Activated CD8-positive, alpha-beta memory T cell treated with anti-CD3 and anti-CD28 coated beads, Interleukin-2, amount 50 U/mL, for 1 hour (primary cell): ENCODE measurements around the gene EHMT1.
A peak's percentile ranks its signal among the peaks of the same experiment; 100 is the strongest.

Source experiments
- DNase-seq: peaks from one replicate; pipeline ENCODE4 v3.0.0-alpha.2; 2020; ENCODE audit errors: extremely low read depth

EHMT1 gene

DNA sequence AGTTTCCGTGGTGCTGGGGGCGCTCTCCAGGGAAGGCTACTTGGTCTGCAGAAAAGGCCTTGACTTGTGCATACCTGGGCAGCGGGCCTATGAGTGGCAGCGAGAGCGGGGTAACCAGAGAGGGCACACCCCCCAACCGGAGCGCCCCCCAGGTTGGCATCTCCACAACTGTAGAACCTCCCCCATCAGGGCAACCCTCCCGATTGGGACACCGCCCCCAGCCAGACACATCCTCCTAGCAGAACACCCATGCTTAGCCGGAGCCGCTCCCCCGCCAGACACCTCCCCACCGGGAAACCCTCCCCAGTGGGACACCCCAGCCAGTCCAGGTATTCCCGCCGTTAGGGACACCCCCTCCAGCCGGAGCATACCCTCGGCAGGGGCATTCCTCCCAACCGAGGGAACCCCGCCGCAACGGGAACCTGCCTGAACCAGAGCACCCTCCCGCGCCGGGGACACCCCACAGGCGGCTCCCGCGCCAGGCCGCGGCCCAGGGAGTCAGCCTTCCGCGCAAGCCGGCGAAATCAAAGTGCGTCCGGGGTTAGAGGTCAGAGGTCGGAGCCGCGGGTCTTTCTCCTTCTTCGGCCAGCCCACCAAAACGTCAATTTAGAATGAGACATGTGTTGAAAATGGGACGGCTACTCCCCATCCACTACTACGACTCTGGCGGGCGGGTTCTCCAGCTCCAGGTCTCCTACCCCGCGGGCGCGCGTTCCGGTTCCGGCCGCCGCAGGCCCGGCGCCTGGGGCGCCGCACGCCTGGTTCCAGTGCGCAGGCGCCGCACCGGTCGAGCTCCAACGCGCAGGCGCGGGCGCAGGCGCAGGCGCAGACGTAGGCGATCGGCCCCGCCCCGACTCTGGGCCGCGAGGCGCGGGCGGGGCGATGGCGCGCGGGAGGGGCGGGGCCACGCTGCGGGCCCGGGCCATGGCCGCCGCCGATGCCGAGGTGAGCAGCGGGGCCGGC is at the start of gene EHMT1:
Gene EHMT1, plus strand, starts transcription at position 901 of the 963 bp plus-strand sequence. Its CDS starts 24 bp downstream, at position 925.
- peak; percentile 39 for DNase-seq

DNA sequence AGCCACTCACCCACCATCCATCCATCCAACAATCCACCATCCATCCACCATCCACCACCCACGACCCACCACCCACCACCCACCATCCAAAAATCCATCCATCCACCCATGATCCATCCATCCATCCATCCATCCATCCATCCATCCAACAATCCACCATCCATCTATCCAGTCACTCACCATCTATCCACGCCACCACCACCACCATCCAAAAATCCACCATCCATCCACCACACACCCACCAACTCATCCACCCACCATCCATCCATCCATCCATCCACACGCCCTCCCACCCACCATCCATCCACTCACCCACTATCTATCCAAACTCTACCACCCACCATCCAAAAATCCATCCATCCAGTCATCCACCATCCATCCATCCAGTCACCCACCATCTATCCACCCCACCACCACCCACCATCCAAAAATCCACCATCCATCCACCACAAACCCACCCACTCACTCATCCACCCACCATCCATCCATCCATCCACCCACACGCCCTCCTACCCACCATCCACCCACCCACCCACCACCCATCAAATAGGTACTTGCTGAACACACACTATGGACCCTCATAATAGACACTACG is 49.1 kb upstream of the EHMT1 start:
- DNase-seq = no peak

DNA sequence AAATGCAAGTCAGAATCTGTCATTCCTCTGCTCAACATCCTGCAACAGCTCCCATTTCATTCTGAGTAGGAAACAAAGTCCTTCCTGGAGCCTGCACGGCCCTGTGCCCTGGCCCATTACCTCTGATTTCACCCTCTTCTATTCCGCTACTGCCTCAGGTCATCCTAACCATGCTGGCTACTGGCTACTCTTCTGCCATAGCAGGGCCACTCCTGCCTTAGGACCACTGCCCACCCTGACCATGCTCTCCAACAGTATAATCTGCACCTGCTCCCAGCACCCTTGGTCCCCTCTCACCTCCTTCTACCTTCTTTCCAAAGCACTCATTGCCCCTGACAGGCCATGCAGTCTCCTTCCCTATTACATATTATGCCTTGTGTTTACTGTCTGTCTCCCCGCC is 48.2 kb upstream of the EHMT1 start:
- DNase-seq = no peak

DNA sequence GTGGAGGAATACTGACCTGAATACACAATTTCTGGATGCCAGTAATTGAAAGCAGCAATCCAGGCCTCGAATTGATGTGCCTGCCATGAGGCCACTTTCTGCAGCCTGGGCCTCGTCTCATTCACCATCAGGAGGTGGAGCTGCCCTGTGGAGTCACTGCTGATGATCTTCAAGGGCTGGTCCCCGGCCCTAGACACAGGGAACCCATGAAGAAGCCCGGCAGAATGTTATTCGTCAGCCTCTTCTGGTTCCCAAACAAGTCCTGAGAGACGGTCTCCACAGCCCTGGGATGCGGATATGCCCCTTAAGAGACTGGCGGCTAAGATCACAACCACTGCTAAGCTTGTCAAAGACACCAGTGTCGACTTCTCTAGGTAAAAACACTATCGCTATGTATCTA is 44.6 kb upstream of the EHMT1 start:
- DNase-seq = no peak

DNA sequence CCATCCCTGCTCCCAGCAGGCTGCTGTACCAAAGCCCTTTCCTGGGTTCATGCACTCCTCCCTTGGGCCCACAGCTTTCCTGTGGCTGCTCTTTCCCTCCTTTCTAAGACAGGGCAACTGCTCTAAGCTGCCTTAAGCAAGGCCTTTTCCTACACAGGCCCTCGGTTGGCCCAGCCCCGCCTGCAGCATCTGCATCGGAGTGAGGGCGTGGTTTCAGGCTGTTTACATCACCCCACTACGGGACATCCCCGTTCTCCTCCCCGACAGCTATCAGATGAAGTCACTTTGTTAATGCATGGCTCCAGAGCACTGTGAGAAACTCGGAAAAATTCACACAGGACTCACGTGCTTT is 43.5 kb upstream of the EHMT1 start:
- DNase-seq = no peak

DNA sequence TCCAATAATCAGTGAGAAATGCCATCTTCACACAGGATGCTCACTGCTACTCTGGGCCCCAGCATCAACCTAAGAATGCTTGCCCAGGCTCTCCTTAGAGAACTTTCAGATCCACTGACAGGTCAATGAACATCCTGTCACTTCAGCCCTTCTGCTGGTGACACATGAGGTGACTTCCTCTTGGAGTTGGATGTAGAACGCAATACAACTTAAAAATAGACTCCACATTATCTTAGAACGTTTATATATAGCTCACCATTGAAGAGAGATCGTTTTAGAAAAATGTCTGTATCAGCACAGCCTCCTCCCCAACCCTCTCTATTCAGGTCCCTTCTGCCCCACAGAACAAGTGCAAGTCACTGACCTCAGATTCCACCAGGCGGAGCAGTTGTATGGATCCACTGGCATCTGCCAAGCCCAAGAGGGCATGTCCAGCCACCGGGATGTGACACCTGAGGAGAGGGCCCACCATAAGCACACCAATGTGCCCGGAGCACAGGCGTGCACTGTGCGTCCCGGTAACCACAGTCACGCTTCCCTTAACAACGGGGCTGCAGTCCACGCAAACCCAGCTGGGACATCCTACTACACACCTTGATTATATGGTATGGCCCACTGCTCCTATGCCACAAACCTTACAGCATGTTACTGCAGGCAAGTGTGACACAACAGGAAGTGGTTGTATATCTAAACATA is 42.9 kb upstream of the EHMT1 start:
- DNase-seq = no peak

DNA sequence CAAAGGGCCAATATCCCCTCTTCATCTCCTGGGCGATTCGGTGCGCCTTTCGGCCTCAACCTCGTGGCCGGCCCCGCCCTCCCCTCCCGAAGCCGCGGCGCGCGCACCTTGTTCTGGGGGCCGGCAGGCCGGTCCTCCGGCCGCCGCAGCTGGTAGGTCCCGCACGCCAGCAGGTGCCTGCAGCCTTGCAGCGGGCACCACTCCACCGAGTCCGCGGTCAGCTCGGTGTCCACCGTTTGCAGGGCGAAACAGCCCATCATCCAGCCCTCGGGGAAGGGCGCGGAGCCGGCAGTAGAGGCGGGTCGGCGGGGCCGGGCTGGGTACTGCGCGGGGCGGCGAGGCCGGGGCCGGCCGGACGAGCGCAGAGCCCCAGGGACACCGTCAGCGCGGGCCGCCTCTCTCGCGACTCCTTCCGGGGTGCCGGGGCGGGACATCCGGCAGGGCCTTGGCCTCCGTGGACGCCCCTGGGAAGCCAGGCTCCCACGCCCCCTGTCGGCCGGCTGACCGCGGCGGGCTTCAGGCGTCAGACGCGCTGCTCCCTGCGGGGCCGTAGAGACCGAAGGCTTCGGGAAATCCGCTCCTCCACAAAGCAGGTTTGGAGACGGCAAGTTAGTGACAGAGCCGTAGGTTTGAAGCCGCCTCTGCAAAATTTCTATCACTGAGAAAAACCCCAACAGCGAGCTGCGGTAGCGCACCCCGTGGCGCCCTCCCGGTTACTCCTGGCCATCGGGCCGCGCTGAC is 40.1 kb upstream of the EHMT1 start, which contains the start of gene DPH7:
Gene DPH7, minus strand, starts transcription at position 408 of the 741 bp plus-strand sequence. Its CDS starts 148 bp downstream, at position 260.
- DNase-seq = peak; percentile 71

DNA sequence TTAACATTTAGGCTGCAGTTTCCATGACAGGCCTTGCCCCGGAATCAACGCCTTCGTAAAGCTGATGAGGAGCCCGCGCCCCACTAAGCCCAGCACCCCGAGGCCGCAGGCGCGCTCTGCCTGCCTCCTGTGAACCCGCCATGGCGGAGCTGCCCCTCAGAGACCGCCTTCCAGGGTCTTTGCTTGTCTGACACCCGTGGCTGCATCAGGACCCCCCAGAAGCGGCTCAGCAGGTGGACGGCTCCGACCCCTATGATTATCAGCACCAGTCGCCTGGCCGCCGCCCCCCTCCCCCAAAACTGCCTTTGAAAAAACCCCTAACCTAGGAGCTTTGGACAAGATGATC is 39.6 kb upstream of the EHMT1 start:
- no peak for DNase-seq

DNA sequence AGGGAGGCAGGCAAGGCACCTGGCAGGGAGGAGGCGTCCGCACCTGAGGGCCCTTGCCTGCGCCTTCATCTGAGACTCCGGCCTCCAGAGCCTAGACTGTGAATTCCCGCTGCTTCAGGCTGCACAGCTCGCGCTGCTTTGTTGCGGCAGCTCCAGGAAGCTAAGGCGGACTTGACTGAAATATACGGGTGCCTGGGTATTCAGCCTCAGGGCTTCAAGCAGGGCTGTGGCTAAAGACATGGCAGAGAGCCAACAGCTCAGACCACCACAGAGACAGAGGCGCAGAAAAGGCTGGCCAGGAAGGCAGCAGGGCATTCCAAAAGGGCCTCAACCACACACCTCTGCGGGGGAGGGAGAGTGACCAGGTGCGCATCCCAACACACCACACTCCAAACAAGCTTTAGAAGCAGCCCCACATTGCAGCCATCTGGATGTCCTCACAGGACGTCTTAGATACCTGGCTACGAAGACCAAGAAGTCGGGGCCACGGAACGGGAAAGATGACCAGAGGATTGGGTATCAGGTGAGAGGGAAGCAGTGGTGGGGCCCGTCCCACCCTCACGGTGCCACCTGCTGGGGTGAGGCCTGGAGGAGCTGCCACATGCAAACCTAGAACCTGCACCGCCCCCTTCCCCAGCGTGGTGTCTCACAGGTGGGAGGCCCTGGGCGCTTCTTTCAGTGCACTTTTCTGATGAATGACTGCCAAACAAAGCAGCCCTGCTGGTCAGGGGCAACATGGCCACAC is 38.4 kb upstream of the EHMT1 start:
- no peak for DNase-seq

DNA sequence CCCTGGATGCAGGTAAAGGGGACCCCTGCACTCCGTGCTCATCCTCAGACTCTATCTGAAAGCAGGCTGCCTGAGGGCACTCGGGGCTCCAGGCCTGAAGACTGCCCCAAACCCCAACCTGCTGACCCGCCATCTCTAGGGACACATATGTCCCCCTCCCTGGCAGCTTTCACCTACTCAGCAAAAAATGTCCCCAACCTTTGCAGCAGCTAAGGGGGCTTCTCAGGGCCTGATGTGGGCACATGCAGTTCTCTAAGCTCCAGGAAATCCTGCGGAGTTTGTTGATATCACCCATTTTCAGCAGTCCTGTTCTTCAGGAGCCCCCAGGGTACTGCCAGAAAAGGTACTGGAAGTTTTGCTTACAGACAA is 37.9 kb upstream of the EHMT1 start:
- DNase-seq = no peak

DNA sequence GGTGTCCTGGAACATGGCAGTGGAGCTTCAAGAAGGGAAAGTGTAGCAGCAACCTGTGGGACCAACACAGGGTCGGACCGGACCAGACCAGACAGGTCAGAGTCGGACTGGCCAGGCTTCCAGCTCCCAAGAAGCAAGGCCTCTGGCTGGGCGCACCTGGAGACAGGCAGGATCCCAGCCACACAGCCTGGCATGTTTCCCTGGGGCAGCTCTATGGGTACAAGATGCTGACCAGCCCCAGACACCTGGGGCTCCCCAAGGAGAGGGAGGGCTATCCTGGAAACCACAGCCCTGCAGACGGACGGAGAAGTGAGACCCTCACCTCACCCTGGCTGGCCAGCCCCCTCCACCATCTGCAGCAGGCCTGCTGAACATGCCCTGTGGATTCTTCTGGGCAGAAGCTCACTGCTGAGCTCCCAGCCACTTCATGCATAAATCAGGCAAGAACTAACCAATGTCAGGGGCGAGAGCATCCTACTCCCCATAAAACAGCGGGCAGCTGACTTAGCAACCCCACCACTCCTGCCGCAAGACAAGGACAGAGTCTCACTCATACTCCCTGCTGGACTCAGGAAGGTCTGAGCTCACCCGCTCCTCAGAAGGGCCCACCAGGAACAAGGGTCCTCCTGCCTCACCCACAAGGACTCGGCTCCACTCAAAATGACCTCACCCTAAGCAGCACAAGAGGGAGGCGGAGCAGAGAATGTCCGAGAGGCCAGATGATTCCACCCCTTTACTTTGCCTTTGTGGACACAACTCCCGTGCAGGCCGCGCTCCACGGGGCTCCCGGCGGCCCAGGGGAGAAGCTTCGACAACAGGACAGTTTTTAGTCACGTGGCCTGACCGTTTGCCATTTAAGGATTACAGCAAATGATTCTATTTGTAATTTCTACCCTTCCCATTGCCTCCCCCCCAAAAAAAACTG is 37.2 kb upstream of the EHMT1 start:
- DNase-seq = no peak

DNA sequence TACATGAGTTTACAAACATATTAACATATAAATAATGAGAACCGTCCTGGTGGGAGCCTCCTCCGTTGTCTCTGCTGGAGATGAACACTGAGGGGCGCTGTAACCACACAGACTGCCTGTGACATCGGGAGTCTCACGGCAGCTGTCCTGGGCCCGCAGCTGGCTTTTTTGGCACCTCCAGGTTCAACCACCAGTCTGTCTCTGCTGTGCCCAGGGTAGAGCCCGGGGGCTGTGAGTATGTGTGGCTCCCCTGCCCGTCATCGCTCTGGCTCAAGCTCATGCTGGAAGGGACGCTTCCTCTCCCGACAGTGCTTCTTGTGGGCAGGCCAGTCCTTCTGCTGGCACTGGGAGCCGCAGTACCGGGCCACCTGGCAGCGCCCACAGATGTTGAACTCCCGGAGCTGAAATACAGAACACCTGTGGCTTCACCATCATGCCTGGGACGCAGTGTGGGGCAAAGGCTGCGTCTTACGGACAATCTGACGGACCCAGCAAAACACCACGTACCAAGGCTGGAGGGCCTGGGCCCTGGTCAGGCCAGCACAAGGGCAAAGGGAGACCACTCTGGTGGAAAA is 36.4 kb upstream of the EHMT1 start:
- no peak for DNase-seq

DNA sequence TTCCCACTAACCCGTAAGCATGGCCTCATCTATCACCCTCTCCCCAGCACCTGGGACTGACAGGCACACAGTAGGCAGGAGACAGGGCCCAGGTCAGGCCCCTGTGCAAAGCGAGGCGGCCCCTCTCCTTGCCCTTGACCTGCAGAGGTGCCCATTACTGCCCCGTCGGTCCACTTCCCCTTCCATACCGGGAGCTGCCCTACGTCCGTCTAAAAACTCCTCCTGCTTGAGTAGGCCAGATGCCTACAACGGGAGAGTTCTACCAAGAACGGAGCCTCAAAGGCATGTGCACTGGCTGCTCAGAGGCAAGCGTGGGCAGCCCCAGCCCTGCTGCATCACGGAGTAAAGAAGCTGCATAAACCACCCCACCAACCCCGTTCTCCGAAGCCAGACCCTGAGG is 35.5 kb upstream of the EHMT1 start:
- no peak for DNase-seq

DNA sequence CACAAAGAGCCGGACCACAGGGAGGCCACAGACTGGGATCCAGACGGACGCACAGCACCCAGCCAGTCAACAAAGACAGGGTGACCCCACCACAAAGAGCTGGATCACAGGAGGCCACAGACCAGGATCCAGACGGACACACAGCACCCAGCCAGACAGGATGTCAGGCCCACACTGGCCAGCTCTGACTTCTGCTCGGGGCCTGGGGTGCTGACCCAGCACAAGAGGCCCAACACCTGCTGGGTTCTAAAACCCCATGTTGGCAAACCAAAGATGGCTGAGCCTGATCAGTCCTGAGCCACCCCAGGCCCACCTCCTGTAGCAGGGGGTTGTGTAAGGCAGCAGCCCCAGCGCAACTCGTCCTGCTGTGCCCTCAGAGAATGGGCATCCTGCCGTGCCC is 34.8 kb upstream of the EHMT1 start:
- no peak for DNase-seq

DNA sequence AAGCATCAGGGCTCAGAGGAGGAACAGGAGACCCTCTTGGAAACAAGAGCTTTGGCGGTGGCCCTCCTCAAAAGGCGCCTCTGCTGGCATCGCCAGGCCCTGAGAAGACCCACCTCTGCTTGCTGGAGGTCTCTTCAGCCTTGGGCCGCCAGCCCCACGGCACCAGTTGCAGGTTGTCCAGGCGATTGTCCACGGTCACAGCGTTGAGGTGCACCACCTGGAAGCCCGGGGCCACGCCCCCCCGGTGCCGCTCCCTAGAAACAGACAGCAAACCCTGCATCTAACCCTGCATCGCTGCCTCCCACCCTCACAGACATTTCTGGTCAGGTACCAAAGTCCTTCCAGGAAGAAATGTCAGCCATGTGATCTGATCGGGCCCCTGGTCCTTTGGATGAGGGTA is 32.0 kb upstream of the EHMT1 start:
- DNase-seq = no peak

DNA sequence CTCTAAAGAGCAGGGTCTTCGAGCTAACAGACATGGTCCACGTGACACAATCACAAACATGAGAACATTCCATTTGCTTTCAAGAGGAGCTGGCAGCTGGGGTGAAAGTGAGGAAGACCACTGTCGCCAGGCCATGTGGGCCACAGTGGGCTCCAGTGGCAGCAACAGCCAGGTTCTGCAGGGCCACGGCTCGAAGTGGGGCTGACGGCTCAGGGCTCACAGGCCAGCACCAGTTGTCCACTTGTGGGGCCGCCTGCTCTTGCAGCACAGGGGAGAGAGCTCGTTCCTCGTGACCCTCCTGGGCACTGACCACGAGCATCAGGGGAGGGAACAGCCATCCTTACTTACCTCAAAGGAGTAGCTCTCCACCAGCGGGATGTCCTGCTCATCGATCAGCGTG is 30.5 kb upstream of the EHMT1 start:
- DNase-seq = no peak

DNA sequence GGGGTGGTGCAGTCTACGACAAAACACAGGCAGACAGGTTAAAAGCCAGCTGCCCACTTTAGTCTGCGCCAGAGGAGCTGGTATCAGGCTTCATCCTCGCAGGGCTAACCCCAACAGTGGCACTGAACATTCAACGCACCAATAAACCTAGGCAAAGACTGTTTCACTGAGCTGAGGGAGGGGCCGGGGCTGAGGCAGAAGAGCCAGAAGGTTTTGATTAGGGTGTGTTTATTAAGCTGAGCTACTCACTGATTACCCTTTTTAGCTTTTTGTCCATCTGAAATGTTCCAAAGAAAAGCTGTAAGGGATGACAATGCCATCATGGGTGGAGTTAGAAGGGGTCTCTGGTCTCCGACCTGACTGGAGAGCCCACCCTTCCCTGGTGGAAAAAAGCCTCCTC is 29.9 kb upstream of the EHMT1 start:
- no peak for DNase-seq

DNA sequence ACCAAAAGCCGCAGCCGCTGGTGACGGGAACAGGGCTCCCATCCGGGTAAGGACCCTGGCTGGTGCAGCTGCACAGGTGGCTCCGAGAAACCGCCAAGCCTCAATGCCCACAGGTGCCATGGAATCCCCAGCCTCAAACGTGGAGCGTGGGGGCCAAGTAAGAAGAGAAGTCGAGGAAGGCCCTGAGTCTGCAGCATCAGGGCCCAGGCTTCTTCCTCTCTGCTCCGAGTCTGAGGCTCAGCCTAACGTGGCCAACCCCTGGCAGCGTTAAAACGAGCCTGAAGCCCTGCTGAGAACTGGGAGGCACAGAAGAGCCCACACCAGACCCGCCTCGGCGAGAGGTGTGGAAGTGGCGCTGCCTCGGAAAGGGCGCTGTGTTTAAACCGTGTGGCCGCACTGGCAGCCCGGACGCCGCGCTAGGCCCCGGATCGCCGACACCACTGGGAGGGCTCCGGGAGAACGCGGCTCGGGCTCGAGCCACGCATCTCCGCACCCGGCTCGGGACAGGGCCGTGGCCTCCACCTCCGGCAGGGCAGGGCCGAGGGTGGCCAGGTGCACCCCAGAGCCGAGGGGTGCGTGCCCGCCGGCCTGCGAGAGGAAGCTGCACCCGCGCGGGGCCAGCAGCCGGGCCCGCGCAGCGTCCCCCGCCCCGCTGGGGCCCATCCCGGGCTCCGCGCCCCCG is 29.2 kb upstream of the EHMT1 start:
- no peak for DNase-seq

DNA sequence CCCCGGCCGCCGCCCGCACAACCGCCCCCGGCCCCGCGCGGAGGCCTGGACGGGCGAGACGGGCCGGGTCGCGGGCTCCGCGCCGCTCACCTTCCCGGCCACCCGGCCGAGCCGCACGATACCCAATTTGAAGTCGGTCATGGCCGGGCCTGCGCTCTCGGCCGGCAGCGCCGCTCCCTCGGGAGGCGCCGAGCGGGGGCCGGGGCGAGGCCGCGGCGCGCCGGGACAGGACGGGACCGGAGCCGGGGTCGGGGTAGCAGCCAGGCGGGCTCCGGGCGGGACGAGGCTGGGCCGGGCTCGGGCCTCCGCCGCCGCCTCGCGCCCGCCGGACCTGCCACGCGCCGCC is 28.7 kb upstream of the EHMT1 start:
- DNase-seq = no peak
